ENCODE data around the gene BYSL. TPM values are rescaled to one million over a fixed set of nuclear protein-coding genes. Genes with fewer than 3 reads are reported as not detected.

BYSL gene
- total and polyA plus RNA-seq, 9 of the 15 experiments (the other 6 are each of a cell fraction or from before 2014, with no cell fraction given), result 22.2 to 92.3 (median 53.4) TPM

DNA sequence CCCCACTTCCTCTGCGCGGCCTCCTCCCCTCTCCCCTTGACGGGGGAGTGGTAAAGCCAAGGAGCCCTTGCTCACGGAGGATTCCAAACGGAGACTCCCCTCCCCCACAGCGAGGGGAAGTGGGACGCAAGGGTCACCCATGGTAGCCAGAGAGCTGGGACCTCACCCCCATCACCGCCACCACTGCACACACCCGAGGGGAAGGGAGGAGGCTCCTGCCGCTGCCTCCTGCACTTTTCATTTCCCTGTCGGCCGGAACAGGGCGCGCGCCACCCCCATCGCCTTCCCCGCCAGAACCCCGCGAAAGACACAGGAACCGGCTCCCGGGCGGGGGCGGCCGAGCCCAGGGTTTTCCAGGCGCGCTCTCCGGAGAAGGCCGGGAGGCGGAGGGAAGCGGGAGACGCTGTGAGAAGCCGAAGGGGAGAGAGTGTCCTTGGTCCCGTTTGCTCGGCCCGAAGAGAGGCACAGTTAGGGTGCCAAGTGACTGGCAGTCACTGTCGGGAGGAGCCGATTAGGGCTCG lies 19.5 kb downstream of the BYSL start (continued):
- TF ChIP-seq, protein P1, sequence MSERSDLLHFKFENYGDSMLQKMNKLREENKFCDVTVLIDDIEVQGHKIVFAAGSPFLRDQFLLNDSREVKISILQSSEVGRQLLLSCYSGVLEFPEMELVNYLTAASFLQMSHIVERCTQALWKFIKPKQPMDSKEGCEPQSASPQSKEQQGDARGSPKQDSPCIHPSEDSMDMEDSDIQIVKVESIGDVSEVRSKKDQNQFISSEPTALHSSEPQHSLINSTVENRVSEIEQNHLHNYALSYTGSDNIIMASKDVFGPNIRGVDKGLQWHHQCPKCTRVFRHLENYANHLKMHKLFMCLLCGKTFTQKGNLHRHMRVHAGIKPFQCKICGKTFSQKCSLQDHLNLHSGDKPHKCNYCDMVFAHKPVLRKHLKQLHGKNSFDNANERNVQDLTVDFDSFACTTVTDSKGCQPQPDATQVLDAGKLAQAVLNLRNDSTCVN (CRISPR knock-in tag; IDR thresholded peaks at IDR 0.05), result 0 out of 2 replicates have a peak, but pooled peaks have one; percentile 30
- TF ChIP-seq ZC3H8 (IDR thresholded peaks at IDR 0.05), result no peak
- TF ChIP-seq KLF13 (tag; IDR thresholded peaks at IDR 0.05; ENCODE audit: borderline replicate concordance, low read depth), result no peak
- no peak for TF ChIP-seq CREM (IDR thresholded peaks at IDR 0.05; ENCODE audit: low read depth)
- TF ChIP-seq, protein P2, sequence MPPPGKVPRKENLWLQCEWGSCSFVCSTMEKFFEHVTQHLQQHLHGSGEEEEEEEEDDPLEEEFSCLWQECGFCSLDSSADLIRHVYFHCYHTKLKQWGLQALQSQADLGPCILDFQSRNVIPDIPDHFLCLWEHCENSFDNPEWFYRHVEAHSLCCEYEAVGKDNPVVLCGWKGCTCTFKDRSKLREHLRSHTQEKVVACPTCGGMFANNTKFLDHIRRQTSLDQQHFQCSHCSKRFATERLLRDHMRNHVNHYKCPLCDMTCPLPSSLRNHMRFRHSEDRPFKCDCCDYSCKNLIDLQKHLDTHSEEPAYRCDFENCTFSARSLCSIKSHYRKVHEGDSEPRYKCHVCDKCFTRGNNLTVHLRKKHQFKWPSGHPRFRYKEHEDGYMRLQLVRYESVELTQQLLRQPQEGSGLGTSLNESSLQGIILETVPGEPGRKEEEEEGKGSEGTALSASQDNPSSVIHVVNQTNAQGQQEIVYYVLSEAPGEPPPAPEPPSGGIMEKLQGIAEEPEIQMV (tag; conservative IDR thresholded peaks at IDR 0.05; ENCODE audit: low read depth), result no peak
- TF ChIP-seq ARNT (IDR thresholded peaks at IDR 0.05), result no peak
- TF ChIP-seq NR2F6 (CRISPR knock-in tag; IDR thresholded peaks at IDR 0.05), result no peak
- TF ChIP-seq, protein P3, sequence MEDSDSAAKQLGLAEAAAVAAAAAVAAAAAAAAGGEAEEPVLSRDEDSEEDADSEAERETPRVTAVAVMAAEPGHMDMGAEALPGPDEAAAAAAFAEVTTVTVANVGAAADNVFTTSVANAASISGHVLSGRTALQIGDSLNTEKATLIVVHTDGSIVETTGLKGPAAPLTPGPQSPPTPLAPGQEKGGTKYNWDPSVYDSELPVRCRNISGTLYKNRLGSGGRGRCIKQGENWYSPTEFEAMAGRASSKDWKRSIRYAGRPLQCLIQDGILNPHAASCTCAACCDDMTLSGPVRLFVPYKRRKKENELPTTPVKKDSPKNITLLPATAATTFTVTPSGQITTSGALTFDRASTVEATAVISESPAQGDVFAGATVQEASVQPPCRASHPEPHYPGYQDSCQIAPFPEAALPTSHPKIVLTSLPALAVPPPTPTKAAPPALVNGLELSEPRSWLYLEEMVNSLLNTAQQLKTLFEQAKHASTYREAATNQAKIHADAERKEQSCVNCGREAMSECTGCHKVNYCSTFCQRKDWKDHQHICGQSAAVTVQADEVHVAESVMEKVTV (CRISPR knock-in tag; IDR thresholded peaks at IDR 0.05), result 0 out of 2 replicates have a peak, but pooled peaks have one; percentile 16
- TF ChIP-seq NR2C2 (CRISPR knock-in tag; IDR thresholded peaks at IDR 0.05), result no peak
- TF ChIP-seq NR2C2 (tag; IDR thresholded peaks at IDR 0.05), result no peak
- TF ChIP-seq, protein P4, sequence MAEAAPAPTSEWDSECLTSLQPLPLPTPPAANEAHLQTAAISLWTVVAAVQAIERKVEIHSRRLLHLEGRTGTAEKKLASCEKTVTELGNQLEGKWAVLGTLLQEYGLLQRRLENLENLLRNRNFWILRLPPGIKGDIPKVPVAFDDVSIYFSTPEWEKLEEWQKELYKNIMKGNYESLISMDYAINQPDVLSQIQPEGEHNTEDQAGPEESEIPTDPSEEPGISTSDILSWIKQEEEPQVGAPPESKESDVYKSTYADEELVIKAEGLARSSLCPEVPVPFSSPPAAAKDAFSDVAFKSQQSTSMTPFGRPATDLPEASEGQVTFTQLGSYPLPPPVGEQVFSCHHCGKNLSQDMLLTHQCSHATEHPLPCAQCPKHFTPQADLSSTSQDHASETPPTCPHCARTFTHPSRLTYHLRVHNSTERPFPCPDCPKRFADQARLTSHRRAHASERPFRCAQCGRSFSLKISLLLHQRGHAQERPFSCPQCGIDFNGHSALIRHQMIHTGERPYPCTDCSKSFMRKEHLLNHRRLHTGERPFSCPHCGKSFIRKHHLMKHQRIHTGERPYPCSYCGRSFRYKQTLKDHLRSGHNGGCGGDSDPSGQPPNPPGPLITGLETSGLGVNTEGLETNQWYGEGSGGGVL (CRISPR knock-in tag; IDR thresholded peaks at IDR 0.05), result no peak
- no peak for TF ChIP-seq ZNF445 (CRISPR knock-in tag; IDR thresholded peaks at IDR 0.05; ENCODE audit: low read depth)
- no peak for TF ChIP-seq EWSR1 (IDR thresholded peaks at IDR 0.05; ENCODE audit: borderline replicate concordance, low read depth, partially characterized antibody)
- no peak for TF ChIP-seq TEAD1 (CRISPR knock-in tag; IDR thresholded peaks at IDR 0.05)
- no peak for TF ChIP-seq NELFE (IDR thresholded peaks at IDR 0.05; ENCODE audit: insufficient read depth, insufficient read length)
- TF ChIP-seq SIN3A (IDR thresholded peaks at IDR 0.05; ENCODE audit: borderline replicate concordance in 2 of 2, control insufficient read depth in 1 of 2, low read depth in 2 of 2, low read length in 2 of 2), result peak in 1 of 2 experiments; percentile 57; a peak in 2 of 4 replicates
- TF ChIP-seq, protein P5, sequence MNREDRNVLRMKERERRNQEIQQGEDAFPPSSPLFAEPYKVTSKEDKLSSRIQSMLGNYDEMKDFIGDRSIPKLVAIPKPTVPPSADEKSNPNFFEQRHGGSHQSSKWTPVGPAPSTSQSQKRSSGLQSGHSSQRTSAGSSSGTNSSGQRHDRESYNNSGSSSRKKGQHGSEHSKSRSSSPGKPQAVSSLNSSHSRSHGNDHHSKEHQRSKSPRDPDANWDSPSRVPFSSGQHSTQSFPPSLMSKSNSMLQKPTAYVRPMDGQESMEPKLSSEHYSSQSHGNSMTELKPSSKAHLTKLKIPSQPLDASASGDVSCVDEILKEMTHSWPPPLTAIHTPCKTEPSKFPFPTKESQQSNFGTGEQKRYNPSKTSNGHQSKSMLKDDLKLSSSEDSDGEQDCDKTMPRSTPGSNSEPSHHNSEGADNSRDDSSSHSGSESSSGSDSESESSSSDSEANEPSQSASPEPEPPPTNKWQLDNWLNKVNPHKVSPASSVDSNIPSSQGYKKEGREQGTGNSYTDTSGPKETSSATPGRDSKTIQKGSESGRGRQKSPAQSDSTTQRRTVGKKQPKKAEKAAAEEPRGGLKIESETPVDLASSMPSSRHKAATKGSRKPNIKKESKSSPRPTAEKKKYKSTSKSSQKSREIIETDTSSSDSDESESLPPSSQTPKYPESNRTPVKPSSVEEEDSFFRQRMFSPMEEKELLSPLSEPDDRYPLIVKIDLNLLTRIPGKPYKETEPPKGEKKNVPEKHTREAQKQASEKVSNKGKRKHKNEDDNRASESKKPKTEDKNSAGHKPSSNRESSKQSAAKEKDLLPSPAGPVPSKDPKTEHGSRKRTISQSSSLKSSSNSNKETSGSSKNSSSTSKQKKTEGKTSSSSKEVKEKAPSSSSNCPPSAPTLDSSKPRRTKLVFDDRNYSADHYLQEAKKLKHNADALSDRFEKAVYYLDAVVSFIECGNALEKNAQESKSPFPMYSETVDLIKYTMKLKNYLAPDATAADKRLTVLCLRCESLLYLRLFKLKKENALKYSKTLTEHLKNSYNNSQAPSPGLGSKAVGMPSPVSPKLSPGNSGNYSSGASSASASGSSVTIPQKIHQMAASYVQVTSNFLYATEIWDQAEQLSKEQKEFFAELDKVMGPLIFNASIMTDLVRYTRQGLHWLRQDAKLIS (CRISPR knock-in tag; IDR thresholded peaks at IDR 0.05), result peak; percentile 84; the same call in 1 of the 2 replicates
